VCaP (cell line): Measurements from ENCODE around the gene TOMM70.
"Not testable (repeated sequence)": the region's sequence is repeated elsewhere in the genome, so short reads cannot be mapped to it uniquely, and the experiment has no call there.

Experiments used
- H3K27ac ChIP-seq: fragments of 450-650 bp; 2 replicates; pipeline ENCODE4 v1.5.1; 2017
- CTCF ChIP-seq: fragments of 450-650 bp; conservative IDR thresholded peaks from 2 replicates; pipeline ENCODE4 v1.5.1; 2017; ENCODE audit warnings: mild to moderate bottlenecking, moderate library complexity

The TOMM70 gene

GRCh38 chr3:100400780-100401673 is at the start of gene TOMM70, which contains the start of gene LNP1:
Gene TOMM70, minus strand, starts transcription at chr3:100401089. Its CDS starts 140 bp downstream, at chr3:100400949.
Gene LNP1, plus strand, starts transcription at chr3:100401539. Its CDS starts 28,191 bp downstream, at chr3:100429730.
- H3K27ac ChIP-seq, result peak within 1 kb of the TSS; percentile 87
- no peak for TF ChIP-seq CTCF

- no peak for TF ChIP-seq CTCF
- H3K27ac ChIP-seq, result peak overlapping the region; percentile 51
Observed at GRCh38 chr3:100449214-100449613, 48.3 kb upstream of the TOMM70 start.

DNA sequence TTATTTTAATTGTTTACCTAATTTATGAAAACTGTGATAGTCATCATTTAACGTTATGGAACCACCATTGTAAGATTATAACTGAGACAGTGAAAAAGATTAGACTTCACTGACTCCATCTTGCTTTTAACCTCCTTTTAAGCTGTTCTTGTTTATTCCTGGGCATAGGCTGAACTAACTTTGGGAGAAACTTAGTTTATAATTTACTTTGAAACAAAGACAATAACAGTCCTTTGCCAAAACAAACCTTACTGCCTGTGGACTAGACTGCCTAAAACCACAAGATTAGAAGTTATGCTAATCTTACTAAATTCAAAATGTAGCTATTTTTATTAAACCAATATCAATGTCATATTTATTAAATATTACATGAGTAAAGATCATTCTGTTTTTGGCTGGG is 47.2 kb upstream of the TOMM70 start:
- TF ChIP-seq CTCF, result no peak
- H3K27ac ChIP-seq, result peak overlapping the region; percentile 51; the same call in 1 of the 2 replicates

DNA sequence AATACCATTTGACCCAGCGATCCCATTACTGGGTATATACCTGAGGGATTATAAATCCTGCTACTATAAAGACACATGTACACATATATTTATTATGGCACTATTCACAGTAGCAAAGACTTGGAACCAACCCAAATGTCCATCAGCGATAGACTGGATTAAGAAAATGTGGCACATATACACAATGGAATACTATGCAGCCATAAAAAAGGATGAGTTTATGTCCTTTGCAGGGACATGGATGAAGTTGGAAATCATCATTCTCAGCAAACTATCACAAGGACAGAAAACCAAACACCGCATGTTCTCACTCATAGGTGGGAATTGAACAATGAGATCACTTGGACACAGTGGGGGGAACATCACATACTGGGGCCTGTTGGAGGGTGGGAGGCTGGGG is 46.2 kb upstream of the TOMM70 start:
- not testable (repeated sequence) for H3K27ac ChIP-seq

GRCh38 chr3:100443690-100444089 is 42.8 kb upstream of the TOMM70 start:
- TF ChIP-seq CTCF, result no peak
- H3K27ac ChIP-seq, result no peak overlapping the region

DNA sequence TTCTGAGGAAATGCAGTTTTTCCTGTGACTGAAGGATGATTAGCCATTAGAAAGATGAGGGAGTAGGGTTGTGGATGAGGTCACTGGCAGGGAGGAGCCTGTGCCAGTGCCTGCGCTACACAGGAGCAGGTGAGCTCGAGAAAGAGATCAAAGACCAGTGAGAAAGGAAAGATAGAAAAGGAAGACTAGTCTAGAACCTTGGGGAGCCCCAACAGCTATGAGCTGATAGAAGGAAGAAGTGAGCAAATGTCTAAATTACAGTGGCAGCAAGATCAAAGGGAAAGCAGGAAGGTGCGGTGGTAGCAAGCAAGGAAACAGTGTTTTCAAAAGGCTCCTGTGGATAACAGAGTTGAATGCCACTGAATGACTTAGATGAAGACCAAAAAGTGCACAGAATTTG is 40.0 kb upstream of the TOMM70 start:
- H3K27ac ChIP-seq, result peak overlapping the region; percentile 66; the same call in 1 of the 2 replicates
- TF ChIP-seq CTCF, result no peak

DNA sequence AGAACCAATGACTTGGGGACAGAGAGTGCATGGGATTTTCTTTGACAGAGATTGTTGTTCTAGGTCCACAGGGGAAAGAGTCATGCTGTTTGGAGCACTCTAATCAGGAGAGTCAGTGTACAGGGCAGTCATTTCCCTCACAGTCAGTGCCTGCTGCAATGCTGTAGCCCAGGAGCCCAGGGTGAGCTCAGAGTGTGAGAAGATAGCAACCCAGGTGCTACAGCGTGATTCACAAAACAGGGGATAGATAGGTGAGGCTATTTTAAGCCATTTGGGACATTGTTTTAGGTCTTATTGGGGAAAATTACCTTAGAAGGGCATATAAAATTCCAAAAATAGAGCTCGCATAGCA is 37.7 kb upstream of the TOMM70 start:
- peak overlapping the region; percentile 2; the same call in 1 of the 2 replicates for H3K27ac ChIP-seq
- TF ChIP-seq CTCF, result no peak
